Muscle of back (tissue), 11 donors: ENCODE results near the gene COL16A1. TPM values are rescaled to one million over a fixed set of nuclear protein-coding genes. Genes with fewer than 3 reads are reported as not detected.
"Not testable (repeated sequence)": the region's sequence is repeated elsewhere in the genome, so short reads cannot be mapped to it uniquely, and the experiment has no call there.

ENCODE experiments used
- DNase-seq, 3 donors: peaks; one replicate each; pipeline versions ENCODE4 v3.0.0 to v3.0.0-alpha.2; 2013
- polyA plus RNA-seq, 10 donors: library from polyadenylated mRNA; unstranded; fragments of 120-200 nt; gene quantifications; one replicate each; pipeline ENCODE4 v1.2.1, GENCODE V29; 2013; ENCODE audit not compliant: insufficient read length in 10 of 10

The COL16A1 gene
- polyA plus RNA-seq, 10 donors, result 94.7 to 237 (median 139) TPM

DNA sequence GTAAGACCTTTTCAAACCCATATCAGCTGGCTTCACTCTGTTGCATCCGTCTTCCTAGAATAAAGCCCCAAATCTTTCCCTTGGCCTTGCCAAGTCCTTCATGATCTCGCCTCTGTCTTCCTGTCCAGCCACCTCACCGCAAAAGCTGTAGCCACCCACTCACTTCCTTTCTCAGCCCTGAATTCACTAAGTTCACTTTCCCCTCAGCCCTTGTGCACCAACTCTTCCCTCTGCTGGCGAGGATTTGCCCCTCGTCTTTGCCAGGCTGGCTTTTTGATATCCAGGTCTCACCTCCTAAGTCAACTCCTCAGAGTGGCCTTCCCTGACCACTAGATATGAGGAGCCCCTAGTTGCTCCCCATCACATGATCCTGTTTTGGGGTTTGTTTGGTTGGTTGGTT is 3.9 kb upstream of the COL16A1 start:
- peak in 1 of 3 donors; percentile 45 for DNase-seq

DNA sequence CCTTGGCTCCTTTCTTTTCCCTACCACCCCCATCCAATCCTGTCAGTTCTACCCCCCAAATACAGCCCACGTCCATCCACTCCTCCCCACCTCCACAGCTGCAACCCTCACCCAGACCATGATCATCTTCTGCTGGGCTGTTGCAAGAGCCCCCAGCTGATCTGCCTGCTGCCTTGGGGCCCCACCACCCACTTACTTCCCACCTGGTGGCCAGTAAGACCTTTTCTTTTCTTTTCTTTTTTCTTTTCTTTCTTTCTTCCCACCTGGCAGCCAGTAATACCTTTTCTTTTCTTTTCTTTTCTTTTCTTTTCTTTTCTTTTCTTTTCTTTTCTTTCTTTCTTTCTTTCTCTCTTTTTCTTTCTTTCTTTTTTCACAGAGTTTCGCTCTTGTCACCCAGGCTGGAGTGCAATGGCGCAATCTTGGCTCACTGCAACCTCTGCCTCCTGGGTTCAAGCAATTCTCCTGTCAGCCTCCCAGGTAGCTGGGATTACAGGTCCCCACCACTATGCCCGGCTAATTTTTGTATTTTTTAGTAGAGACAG is 3.3 kb upstream of the COL16A1 start:
- not testable (repeated sequence) for DNase-seq

DNA sequence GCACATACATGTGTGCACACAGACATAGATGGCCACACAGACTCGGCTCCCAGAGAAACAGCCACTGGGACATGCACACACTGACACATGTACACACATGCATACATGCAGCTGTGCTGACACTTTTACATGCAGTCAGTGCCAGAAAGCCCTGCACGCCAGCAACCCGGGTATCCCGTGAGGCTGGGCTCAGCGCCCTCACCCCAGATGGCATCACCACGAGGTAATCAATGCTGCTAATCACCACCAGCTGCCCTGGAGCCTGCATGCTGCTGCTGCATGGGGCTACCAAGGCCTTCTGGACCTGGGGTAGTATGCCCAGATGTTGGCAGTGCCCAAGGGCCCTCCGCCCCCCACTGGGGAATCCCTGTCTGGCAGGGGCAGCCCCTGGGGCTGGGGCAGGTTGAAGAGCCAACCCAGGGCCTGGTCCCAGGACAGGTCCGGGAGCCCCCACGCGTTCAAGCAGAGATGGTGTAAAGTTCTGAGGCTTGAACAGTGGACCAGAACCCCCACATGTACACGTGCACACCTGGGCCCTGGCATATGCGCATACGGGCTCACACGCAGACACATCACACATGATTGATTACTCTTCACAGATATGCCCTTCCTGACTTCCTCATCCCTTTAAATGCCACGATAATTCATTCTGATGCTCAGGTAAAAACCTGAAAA is 2.7 kb upstream of the COL16A1 start:
- no peak for DNase-seq

DNA sequence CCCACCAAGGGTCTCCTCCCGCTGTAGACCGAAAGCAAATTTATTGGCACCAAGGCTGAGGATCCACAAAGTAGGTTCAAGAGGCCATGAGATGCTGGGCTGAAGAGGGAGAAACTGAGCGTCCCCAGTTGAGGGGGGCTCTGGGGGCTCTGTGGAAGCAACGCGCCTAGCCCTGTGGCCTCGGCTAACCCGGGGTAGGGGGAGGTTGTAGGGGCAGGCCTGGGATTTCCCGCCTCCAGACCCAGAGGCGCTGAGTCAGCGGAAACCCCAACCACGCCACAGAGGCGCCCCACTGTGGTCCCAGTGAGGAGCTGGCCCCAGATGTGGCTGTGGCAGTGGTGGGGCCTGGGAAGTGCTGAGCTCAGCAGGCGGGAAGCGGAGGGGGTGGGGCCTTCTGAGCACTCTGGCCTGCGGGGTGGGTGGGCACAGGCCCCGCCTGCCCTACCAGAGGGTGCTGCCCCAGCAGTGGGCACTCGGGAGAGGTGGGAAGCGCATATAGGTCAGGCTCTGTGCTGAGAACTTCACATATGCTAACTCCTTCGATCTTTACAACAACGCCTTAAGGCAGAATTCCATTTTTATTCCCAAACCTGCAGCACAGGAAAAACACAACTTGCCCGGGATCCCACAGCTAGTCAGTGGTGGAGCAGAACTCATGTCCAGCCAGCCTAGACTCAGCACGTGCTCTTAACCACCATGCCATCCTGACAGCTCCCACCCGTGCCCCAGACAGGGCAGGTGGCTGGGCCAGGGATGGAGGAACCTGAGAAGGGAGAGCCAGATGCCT is 1.5 kb upstream of the COL16A1 start:
- peak; percentile 64 to 81 (median 65) for DNase-seq

DNA sequence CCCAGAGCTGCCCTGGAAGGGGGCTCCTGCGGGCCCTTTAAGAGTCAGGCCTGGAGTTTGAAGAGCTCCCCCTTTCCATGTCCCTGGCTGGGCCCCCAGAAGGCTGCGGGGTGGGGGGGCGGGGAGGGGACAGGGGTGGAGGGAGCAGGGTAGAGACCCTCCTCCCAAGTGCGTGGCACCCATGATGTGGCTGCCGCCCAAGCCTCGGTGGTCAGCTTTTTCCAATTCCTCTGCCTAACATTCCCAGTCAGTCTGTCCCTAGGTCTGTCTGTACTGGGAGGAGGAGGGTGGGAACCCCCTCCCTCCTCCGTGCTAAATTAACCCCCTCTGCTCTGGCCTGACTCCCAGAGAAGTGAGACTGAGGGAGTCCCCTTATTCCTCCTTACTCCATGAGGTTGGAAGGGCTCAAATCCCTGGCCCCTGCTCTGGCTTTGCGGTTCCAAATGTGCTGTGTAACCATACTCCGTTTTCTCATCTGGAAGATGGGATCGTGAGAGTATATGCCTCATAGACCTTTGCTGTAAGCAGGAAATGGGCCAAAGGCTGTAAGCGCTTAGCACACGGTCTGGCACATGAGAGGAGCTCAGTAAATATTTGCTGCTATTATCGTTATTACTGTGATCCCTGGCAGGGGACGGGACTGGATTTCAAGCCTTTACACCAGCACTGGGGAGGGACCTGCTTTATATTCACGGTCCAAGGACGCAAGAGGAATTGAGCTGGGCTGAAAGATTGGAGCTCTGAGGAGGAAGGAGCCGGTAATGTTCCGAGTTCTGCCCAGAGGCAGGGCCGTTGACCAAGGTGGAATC is 658 bp upstream of the COL16A1 start:
- DNase-seq, result peak; percentile 80 to 94 (median 84)

DNA sequence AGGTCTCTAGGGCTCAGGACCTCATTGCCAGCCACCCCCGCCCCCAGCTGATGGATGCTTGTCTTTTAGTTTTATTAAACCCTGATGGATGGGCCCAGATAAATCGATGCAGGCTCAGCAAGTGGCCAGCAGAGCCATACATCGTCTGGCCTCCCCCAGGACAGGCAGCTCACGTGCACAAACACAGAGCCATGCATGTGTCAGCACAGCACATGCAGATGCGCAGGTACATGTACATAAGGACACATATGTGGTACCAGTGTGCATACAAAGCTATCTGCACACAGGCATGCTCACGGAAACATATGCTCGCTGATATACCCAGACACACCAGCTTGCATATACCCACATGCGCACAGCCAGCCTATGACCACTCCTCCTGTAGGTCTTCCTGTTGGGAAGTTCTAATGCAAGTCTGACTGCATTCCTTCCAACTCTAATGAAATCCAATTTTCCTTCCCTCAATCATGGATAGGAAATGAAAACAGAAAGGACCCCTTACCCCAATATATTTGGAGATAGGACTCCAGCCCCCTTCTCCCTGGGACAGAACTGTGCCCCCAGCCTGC is 897 bp downstream of the COL16A1 start:
- DNase-seq, result peak in 1 of 3 donors; percentile 39

DNA sequence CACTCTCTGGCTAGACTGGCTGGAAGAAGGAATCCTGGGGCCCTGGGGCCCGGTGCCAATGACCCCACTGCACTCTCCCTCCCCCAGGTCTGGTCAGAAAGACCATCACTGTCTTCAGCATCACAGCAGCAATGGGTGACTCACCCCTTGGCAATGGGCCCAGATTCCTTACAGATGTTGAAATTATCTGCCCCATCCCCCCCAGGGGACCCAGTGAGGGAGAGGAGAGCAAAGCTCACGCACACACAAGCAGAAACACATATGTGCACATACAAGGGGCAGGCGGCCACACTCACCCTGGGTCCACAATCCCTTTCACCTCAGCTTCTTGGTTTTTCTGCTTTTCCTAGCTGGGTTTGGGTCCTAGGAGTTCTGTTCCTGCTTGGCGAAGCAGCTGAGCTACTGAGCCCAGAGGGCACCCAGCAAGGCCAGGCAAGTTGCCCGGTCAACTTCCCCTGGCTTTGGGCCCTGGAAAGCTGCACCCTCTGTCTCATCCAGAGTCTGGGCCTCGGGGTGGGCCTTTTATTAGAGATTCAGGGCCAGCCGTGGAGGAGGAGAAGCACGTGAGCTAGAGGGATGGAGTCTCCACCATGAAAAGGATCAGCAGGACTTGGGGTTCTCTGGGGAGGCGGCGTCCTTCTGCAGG is 2.6 kb downstream of the COL16A1 start:
- DNase-seq, result peak; percentile 92 to 97 (median 96)

DNA sequence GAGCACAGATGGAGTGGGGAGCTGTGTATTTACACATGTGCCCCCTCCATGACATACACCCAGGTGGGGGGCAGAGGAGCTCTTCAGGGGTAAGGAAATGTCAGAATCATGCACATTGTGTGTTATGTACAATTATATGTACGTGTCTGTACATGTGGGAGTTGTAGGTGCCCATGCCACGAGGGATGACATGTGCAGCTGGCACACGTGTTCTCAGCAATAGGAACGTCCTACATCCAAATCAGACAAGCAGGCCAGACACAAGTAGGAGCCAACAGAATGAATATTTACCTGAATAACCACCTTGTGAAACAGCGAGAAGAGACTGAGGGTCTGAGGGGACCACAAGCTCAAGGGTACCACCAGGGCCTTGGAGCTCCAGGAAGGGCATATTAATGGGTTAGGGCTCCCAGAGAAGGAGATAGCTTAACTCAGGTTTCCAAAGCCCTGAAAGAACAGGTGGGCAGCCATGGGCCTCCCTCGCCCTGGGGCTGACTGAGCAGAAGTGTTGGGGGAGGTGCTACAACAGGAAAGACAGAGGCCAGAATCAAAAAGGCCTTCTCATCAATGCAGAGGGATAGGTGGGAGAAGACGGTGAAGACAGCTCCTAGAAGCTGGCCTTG is 3.2 kb downstream of the COL16A1 start:
- no peak for DNase-seq

DNA sequence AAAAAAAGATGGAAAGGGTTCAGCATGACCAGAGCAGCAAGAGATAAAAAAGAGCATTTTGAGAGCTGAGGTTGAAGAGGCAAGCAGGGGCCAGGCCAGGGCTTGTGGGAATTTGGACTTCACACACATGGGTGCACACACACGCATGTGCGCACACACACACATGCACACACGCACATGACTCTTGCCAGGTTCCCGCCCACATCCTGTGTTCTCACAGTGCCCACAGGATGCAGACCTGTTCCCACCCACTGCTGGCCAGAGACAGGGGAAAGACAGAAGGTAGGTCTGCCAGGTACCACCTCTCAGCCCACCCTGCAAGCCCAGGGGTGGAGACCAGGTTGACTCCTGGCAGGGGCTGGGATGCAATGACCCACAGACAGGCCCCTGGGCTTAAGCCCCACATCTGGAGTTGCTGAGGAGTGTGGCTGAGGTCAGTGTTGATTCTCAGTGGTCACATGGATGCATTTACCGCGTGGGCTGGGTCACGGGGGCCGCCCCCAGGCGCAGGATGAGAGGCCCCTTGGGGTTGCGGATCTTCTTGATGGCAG is 4.4 kb downstream of the COL16A1 start:
- no peak for DNase-seq

DNA sequence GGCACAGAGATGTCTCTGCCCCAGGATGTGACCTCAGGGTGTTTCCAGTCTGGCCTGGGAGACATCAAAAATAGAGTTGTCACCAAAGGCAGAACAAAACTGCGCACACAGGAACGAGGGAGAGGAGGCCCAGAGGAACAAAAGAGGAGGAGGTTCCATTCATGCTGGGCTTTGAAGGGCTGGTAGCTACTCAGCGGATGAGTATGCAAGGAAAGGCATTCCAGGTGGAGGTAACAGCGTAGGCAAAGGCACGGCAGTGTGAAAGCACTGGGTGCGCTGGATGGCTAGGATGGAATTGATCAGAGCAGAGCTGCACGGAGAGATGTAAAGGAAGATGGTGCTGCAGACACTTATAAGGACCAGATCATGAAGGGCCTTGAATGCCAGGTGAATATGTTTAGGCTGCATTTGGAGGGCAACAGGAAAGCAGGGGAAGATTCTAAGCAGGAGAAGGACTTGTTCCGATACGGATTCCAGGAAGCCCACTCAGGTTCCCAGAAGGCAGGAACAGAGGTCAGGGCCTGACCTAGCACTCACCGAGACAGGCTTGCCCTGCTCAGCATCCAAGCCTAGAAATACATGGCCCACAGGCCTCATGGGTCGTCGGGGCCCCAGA is 6.3 kb downstream of the COL16A1 start:
- no peak for DNase-seq

DNA sequence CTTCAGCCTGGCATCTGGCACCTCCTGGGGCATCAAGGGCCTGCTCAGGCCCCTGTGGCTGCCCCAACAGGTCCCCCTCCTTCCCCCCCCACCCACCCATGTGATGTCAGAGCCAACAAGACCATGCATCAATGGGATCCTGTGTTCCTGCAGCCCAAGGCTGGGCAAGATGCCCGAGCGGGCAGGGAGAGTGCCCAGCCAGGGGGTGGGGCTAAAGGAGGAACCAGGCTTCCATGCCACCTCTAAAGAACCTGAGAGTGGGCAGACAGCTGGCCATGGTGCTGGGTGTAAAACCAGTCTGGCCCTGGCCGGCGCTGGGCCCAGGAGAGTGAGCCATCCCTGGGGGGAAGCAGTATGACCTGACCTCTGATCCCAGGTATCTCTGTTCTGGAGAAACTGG is 7.6 kb downstream of the COL16A1 start:
- no peak for DNase-seq

DNA sequence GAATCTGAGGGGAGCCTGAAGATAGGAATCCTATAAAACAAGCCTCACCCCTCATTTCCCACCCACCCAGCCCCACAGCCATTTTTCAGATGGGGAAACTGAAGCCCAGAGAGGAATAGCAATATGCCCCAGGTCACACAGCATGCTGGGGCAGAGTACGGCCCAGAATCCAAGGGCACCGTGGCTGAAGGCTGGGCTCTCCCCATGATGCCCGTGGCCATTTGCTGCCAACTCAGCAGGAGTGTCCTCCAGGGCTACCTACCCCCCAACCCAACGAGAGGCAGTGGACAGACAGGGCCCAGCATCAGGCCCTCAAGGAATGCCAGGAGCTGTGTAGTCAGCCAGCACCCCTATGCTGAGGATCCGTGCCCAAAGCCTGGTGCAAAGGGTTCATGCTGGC is 8.5 kb downstream of the COL16A1 start:
- no peak for DNase-seq

DNA sequence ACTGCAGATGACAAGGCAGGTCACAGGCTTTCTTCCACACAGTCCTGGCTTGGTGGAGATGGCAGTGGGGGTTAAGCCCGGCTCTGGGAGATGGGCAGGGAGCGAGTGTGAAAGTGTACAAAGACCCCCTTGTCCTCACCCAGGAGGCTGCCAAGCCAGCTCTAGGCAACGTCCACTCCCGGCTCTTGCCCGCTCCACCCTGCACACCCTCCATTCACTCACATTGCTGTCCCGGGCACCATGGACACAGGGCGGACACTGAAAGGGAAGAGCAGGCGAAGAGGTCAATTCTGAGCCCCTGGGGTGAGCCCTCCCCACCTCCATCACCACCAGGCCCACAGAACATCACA is 8.9 kb downstream of the COL16A1 start:
- DNase-seq, result no peak

DNA sequence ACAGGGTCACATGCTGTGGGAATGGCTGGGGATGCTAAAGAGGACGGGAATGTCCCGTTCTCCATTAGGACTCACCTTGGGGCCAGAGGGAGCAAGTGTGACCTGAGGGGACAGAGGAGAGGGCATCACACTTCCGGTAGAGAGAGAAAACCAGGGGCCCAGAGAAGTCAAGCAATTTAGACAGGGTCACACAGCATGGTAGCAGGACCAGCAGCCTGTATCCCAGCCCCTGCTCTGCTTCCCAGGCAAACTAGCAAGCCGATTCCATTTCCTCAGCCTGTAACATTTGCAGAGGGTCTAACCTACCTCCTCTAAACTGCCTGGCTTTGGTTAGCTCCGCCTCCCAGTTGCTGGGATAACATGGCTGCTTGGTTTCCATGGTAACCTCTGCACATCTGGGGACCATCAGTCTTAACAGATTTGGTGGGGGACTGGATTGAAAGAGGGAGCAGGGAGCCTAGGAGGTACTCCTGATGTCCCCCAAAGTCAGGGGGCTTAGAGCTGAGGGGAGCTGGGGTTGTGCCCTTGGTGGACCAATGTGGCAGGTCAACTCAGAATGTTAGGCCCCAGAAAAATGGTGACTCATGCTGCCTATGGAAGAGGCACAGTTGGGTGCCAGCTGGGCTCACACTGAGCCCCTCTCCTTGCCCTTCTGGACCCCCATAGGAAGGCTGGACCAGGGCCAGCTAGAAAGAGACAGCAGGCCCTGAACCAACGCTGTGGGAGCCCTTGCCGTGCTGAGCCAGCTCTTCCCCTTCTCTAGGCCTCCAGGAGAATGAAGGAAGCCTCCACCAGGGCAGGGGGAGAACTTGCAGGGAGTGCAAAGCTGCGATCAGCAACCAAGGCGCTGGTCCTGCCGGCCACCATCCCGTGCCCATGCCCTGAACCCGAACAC is 9.5 kb downstream of the COL16A1 start:
- peak in 1 of 3 donors; percentile 69 for DNase-seq

DNA sequence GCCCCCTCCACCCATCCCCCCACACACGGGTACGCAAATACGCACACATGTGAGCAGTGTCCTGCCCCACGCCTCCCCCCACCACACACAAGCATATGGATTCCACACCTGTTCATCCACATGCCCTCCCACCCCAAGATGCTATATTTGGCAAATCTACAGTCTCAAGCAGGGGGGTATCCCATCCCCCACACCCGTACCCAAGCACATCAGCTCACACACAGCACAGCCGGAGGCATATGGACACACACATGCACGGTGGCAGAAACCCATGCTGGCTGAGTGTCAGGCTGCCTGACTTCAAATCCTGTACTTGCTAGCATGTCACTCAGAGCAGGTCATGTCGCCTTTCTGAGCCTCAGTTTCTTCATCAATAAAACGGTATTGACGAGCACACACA is 10.6 kb downstream of the COL16A1 start:
- DNase-seq, result no peak

DNA sequence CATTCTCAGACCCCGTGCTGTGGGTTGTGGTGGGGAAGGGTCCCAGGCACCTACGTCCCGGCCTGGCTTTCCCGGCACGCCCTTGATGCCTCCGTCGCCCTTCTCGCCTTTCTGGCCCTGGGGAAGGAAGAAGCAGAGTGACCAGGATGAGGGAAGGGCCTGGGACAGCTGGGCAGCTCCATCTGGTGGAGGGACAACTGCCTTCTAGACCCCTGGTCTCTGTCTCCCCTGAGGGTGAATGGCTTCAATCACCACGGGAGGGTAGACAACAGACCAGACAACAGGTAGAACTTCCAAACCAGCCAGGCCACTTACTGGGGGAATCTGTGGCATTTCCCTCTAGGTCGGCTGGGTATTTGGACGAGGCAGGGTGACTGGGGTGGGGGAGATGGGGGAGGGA is 11.9 kb downstream of the COL16A1 start:
- no peak for DNase-seq

DNA sequence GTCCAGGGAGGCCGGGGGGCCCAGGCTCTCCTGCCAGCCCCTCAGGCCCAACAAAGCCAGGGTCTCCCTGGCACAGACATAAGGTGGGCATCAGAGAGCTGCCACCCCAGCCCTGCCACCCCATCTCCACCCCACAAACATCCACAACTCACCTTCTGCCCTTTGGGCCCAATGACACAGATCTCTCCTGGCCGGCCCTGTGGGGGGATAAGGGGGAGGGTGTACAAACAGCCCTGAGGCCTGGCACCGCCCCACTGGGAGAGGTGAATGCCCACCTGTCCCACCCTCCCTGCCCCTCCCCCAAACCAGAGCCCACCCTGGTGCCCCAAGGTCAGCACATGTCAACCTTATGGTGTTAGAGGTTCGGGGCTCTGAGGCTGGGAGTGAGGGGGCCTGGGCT is 12.4 kb downstream of the COL16A1 start:
- no peak for DNase-seq

DNA sequence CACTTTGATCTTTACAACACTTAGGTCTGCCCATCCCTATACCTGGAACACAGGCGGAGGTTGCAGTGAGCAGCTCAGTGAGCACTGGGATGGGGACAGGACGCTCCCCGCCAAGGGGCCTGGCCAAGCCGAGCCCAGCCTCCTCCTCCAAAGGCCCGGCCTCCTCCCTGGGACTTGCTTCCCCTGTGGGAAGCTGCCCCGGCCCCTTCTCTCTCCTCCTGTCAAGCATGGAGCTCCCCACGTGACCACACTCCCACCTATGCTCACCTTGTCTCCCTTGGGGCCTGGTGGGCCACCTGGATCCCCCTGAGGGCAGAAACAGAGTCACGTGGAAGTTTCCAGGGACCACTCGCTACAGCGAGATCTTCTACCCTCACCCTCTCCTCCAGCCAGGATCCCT is 12.9 kb downstream of the COL16A1 start:
- no peak for DNase-seq

DNA sequence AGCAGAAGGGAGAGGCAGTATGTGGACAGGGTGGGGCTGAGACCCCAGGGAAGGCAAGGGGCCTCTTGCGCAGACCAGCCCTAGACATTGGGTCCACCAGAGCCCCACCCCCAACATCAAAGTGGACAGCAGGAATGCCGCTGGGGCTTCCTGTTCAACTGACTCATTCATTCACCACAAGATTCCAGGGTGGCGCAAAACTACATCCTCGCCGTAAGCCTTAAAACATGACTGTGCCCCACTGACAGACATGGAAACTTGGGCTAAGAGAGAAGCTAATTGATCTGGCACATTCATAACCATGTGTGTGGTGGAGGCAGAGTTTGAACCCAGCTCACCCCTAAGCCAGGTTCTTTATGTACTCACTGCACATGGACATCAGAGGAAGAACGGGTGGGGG is 14.0 kb downstream of the COL16A1 start:
- DNase-seq, result peak in 1 of 3 donors; percentile 89
